ENCODE measurements around the gene CTAG2.
"Not testable (repeated sequence)": the region's sequence is repeated elsewhere in the genome, so short reads cannot be mapped to it uniquely, and the experiment has no call there.

- TF ChIP-seq CTCF, EP300 (IDR thresholded peaks at IDR 0.05): not testable (repeated sequence)
Observed at GRCh38 chrX:154690438-154690837, 37.1 kb upstream of the CTAG2 start.

All from stomach (tissue), 4 donors.